Measurements from ENCODE around the gene ADK.

The ADK gene

DNA sequence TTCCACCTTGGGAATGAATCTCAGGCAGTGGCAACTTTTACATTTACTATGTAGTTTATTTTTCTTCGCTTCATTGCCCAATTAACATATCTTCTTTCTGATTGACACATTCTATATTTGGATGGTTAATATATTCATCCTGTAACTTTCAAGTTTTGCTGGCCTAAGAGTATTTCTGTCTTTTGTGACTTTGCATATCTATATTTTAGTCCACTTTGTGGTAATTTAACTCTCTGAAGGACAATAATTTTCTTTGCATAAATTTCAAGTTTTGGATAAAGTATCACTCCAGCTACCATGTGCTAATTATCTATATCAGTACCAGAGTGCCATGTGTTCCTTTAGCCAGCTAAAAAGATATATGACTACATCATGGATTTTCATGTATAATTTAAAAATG lies 523.9 kb downstream of the ADK start:
- no peak for DNase-seq (ENCODE audit: low spot score)

DNA sequence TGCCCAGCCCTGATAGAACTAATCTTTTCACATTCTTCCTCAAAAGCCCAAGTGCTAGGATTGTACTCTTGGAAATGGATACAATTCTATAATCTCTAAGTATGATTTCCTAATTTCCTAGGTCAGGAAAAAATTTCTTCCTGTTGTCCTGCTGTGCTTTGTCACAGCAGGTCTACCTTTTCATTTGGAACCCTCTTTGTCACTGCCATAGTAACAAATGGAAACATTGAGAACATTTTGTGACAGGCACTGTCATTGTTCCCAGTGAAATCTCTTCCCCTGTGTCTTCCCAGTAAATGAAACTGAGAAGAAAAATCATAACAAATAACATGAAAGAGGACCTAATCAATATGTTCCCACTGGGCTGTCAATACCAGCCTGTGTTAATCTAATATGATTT lies 524.5 kb downstream of the ADK start:
- DNase-seq (ENCODE audit: low spot score): no peak

DNA sequence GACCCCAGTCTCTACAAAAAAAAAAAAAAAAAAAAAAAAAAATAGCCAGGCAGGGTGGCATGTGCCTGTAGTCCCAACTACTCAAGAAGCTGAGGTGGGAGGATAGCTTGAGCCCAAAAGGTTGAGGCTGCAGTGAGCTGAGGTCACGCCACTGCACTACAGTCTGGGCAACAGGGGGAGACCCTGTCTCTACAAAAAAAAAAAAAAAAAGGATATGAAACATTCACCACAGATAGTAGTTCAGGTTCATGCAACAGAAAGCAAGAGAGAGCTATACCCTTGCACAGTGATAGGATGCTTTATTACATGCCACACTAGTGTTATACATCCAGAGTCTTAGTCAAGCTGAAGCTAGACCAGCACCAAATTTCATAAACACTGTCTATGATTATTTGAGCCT lies 526.9 kb downstream of the ADK start:
- DNase-seq (ENCODE audit: low spot score): no peak

DNA sequence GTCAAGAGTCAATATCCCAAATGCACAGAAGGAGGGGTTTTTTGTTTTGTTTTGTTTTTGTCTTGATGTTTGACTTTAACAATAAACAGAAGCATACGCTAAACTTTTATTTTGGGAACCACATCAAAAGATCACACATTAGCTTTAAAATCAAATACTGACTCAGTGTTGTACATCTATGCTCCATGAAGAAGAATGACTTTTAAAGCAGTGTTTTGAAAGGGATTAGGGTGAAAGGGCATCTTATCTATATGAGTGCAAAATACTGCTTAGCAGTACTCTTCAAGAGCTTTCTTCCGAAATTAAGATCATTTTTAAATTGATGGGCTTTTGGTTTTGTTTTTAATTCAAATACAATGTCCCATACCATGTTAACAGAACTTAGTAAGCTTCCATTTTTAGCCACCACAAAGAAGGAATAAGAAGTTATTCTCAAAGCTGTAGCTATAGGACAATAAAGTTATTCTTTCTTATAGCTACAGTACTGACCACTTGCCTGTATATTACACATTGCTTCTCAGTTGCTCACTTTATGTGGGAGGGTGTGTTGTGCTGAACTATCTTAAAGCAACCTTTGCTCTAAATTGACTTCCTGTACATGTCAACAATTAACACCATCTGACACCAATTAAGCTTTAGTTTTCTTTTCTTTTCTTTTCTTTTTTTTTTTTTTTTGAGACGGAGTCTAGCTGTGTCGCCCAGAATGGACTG lies 531.1 kb downstream of the ADK start:
- no peak for DNase-seq (ENCODE audit: low spot score)

DNA sequence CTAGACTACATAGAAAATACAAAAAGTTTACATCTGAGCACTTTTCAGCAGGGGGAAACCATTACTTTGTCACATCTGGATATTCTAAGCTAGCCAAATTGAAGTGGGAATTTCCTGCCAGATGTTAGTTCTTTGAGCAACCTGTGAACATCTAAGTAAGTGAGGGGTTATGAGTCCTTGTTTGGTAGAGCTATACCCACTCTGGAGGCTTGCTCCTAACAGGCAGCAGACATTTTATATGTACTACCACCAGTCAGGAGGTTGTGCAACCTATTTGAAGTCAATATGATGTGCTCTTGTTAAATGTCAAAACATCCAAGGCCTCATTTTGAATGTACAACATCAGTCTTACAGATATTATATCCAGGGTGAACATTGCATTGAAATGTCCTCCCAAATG lies 532.0 kb downstream of the ADK start:
- DNase-seq (ENCODE audit: low spot score): no peak

DNA sequence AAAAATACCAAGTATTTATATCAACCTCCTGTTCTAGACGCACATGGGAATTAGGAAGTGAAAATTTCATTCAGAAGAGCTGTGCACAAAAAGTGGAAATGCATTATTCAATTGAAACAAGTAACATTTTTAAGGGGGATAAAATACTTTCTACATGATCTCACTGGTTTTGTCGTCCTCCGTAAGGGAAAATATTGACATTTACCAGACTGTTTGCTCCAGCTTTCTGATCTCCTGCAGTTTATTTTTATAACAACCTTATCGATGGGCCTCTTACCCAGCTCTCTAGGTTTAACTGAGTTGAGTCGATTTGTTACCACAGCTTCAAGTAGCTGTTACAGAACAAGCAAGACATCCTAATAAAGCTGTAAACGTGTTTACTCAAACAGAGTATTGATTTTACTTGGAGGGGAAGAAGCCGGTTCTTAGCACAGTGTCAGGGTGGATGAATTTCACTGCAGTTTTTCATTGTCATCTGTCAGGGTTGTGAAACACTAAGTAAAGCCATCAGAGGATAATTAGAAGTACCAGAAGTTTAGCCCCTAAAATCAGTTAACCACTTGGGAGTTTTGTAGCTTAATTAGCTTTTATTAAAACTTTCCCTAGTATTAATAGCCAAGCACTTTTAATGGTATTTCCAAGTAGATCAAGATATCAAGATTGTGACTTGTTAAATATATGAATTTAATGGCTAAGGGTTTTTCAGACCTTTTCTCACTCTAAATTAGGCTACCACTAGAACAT lies 532.8 kb downstream of the ADK start:
- no peak for DNase-seq (ENCODE audit: low spot score)

DNA sequence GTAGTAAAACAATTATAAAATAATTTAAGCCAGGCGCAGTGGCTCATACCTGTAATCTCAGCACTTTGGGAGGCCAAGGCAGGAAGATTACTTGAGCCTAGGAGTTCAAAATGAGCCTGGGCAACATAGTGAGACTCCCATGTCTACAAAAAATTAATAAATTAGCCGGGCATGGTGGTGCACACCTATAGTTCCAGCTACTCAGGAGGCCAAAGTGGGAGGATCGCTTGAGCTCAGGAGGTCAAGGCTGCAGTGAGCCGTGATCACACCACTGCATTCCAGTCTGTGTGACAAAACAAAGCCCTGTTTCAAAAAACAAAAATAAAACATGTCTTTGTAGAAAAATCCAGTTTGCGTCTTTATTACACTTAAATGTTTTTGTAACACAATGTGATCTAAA lies 533.4 kb downstream of the ADK start:
- no peak for DNase-seq (ENCODE audit: low spot score)

DNA sequence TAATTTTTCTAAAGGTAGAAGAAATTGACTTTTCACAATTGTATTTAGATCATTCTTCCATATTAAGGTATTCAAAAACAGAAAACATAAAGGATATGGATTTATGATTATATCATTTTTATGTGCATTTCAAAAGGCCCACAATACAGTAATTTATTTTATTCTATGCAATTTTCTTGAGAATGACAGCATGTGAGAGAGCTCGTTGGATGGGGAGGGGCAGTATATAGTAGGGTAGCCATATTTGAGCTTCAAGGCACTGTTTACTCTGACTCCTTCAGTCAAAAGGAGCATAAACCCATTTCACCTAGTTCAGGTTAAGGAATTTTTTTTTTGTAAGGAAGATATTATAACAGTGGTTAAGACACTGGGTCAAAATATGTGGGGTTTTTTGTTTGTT lies 534.5 kb downstream of the ADK start:
- no peak for DNase-seq (ENCODE audit: low spot score)

DNA sequence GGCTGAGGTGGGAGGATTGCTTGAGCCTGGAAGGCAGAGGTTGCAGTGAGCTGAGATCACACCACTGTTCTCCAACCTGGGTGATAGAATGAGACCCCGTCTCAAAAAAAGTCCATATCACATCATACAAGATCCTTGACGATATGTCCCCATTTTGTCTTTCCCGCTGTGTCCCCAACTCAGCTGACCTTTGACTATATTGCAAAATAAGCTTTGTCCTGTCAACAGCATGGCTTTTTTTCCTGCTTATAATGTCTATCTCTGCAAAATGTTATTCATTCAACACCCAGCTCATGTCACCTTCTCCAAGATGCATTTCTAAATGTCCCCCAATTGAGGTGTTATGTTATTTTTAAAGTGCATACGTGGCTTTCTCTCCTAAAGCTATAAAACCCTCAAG lies 539.4 kb downstream of the ADK start:
- DNase-seq (ENCODE audit: low spot score): no peak

DNA sequence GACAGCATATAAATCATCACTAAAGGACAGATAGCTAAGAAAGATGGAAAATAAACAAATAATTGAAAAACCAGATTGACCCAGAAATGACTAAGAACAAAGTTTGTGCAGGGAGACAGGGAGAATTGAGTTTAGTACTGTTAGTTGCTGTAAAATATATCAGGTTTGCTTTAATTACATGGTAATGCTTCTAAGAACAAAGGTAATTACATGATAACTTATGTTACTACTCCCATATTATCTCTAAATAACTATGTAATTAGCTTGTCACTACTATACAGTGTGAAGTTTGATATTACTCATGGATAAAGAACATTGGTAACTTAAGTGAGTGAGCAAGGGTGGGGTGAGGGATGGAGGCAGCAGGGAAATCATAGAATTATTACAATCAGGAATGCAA lies 540.1 kb downstream of the ADK start:
- DNase-seq (ENCODE audit: low spot score): no peak

DNA sequence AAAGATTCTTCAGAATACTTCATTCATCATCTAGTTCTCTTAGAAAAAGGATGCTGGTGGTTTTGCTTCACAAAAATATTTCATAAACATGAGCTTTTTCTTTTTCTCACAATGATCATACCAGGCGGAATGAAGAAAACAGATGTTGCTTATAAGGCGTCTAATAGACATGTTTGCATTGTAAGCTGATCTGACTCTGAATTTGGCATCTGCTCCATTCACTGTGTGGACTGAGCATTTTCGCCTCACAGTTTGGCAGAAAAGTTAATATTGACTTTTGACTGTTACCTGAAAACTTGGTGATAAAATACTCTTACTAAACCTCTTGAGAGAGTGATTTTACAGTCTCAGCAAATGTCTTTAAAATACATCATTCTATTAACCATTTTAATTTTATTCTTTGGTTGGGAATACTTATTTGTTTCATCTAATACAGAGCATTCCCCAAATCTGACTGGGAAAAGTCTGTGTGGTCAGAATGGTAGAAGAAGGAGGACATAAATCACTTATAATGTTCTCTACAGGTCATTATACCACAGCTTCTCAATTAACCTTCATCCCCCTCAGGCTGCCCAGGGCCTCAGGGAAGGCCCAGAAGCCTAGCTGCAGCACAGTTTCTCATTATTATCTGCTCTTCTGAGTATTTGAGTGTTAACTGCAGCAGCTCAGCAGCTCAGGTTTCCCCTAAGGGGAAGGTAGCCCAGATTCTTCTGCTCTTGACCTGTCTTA lies 553.8 kb downstream of the ADK start:
- no peak for DNase-seq (ENCODE audit: low spot score)

DNA sequence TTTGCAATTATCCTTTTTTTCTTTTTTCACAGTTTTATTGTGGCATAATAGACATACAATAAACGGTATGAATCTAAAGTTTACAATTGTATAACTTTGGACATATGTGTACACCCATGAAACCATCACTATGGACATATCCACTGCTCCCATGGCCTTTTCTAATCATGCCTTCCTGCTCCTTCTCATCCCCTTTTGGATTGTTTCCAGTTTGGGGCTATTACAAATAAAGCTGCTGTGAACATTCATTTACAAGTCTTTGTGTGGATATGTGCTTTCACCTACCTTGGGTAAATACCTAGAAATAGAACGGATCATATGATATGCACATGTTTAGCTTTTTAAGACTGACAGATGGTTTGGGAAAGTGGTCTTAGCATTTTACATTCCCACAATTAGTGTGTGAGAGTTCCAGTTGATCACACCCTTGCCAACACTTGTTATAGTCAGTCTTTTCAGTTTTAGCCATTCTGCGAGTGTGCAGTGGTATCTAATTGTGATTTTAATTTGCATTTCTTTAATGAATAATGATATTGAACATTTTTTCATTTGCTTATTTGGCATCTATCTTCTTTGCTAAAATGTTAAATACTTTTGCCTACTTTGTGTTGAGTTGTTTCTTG lies 554.4 kb downstream of the ADK start:
- DNase-seq (ENCODE audit: low spot score): no peak

DNA sequence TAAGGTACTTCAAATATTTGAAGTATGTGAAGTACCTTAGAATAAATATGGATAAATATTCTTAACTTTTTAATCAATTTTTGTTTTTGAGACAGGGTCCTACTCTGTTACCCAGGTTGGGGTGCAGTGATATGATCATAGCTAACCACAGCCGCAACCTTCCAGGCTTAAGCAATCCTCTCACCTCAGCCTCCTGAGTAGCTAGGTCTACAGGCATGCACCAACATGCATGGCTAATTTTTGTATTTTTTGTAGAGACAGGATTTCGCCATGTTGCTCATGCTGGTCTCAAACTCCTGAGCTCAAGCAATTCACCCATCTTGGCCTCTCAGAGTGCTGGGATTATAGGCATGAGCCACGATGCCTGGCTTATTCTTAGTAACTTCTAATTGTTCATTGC lies 555.9 kb downstream of the ADK start:
- no peak for DNase-seq (ENCODE audit: low spot score)

DNA sequence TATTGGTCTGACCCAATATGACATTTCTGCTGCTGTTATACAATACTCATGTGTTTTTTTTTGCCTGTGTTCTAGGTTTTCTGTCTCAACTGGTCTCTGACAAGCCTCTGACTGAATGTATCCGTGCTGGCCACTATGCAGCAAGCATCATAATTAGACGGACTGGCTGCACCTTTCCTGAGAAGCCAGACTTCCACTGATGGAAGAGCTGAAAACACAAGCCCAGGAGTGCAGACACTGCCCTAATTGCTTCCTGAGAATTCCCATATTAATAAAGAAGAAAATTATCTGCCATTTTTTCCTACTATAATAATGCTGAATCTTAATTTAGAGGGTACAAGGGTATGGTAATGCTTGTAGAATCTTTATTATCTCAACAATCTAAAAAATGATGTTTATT lies 557.2 kb downstream of the ADK start:
- no peak for DNase-seq (ENCODE audit: low spot score)

DNA sequence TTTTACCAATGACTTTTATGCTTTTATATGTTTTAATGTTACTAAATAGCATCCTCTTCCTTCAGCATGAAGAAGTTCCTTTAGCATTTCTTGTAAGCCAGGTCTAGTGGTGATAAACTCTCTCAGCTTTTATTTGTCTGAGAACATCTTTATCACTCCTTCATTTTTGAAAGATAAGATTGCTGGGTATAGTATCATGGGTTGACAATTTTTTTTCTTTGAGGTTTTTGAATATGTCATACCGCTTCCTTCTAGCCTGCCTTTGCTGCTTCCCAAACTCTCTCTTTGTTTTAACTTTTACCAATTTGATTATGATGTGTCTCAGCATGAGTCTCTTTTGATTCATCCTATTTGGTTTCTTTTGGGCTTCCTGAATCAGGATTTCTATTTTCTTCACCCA lies 567.2 kb downstream of the ADK start:
- no peak for DNase-seq (ENCODE audit: low spot score)

DNA sequence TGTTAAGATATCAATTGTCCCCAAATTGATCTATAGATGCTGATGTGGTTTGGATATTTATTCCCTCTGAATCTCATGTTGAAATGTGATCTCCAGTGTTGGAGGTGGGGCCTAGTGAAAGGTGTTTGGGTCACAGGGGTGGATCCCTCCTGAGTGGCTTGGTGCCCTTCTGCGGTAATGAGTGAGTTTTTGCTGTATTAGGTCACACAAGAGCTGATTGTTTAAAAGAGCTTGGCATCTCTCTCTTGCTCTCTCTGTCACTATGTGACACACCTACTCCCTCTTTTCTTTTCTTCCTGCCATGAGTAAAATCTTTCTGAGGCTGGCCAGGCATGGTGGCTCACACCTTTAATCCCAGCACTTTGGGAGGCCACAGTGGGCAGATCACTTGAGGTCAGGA lies 577.2 kb downstream of the ADK start:
- DNase-seq (ENCODE audit: low spot score): no peak

DNA sequence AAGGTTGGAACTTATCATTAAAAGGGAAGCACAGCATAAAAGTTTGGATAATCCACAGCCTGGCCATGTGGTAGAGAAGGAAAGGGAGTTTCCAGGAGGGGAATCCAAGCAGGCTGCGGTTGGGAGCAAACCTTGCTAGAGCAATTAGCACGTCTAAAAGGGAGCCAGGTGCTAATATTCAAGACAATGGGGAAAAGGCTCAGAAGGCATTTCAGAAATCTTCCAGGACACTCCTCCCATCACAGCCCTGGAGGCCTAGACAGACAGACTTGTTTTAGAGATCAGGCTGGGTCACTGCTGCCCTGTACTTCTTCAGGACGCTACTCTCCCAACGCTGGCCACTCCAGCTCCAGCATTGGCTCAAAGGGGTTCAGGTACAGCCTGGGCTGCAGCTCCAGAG lies 579.2 kb downstream of the ADK start:
- DNase-seq (ENCODE audit: low spot score): no peak

DNA sequence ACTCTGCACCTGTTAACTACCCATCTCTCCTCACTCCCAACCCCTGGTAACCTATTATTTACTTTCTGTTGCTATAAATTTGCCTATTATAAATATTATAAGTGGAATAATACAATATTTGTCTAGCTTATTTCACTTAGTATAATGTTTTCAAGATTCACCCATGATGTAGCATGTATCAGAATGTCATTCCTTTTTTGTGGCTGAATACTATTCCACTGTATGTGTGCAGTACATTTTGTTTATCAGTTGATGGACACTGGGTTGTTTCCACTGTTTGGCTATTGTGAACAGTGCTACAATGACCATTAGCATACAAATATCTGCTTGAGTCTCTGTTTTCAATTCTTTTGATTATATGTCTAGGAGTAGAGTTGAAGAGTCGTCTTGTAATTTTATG lies 582.6 kb downstream of the ADK start:
- no peak for DNase-seq (ENCODE audit: low spot score)

DNA sequence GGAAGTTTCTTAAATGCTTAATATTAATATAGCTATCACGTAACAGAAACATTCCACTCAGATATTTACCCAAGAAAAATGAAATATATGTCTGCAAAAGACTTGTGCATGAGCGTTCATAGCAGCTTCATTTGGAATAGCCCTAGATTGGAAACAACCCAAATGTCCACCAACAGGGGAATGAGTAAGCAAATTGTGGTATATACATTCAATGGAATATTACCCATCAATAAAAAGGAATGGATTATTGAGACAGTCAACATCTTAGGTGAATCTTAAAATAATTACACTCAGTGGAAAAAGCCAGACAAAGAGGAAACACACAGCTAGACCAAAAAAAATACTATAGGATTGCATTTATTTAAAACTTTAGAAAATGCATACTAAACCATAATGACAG lies 585.0 kb downstream of the ADK start:
- no peak for DNase-seq (ENCODE audit: low spot score)

DNA sequence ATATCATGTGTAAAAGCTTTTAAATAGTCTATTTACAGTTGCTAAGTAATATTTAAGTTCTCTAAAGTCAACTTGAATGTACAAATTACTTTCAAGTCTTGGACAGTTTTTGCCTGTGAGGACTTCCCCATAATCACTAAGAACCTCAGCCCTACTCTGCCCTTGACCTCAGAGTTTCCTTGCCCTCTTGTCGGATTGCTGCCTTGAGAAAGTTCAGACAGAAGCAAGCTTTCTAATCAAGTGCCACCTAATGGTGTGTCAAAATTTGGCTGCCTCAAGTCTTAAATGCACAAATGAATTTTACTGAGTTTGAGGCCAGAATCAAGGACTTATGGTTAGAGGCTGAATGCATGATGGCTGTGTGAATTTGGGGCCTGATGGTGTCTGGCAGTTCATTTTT lies 587.0 kb downstream of the ADK start:
- no peak for DNase-seq (ENCODE audit: low spot score)

DNA sequence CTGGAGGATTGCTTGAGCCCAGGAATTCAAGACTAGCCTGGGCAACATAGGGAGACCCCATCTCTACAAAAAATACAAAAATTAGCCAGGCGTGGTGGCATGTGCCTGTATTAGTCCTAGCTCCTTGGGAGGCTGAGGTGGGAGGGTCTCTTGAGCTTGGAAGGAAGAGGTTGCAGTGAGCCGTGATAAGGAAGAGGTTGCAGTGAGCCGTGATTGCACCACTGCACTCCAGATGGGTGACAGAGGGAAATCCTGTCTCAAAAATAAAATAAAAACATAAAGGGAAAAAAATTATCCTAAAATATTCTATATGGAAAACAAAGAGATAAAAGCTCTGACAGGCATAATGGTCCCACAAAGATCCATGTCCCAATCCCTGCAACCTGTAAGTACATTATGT lies 587.5 kb downstream of the ADK start:
- DNase-seq (ENCODE audit: low spot score): no peak

DNA sequence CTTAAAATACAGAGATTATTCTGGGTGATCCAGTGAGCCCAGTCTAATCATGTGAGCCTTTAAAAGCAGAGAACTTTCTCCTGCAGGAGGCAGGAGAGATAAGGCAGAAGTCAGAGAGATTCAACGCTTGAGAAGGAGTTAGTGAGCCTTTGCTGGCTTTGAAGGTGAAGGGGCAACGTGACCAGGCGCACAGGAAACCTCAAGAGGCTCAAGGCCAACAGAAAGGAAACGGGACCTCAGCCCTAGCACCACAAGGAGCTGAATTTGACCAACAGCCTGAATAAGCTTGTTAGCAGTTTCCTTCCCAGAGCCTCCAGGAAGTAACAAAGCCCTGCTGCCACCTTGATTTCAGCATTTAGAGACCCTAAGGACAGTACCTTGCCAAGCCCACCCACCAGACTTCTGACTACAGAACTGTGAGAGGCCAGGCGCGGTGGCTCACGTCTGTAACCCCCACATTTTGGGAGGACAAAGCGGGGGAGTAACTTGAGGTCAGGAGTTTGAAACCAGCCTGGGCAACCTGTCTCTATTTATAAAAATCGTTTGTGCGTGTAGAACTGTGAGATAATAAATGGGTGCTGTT lies 588.1 kb downstream of the ADK start:
- no peak for DNase-seq (ENCODE audit: low spot score)

DNA sequence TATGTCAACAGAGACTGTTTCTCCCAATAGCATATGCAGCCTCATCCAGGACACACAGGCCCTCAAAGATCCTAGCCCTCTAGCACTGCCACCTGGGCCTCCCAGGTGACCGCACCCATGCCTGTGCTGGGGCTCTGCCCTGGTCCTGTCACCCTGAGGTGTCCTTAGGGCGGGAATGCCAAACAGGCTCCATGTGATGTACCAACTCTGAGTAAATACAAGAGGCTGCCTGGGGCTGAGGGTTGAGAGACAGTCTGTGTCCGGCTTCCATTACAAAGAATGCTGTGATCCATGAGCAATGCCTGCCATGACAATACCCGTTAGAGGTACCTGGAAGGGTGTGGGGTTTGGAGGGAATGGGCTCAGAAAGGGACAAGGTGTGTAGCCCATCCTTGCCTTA lies 592.4 kb downstream of the ADK start:
- DNase-seq (ENCODE audit: low spot score): no peak

Measured in putamen (tissue), 1 donor.